HG02981 (cell line): ENCODE results near the gene TM9SF4.
"Not testable (repeated sequence)": the region's sequence is repeated elsewhere in the genome, so short reads cannot be mapped to it uniquely, and the experiment has no call there.

Experiments
- ATAC-seq: cut with Tn5 transposase; IDR thresholded peaks from one replicate; pipeline ENCODE4 v1.9.1; 2021; ENCODE audit warnings: mild to moderate bottlenecking, moderate library complexity; ENCODE audit not compliant: unreplicated experiment

The TM9SF4 gene

GRCh38 chr20:32186506-32186905 lies 77.0 kb downstream of the TM9SF4 start:
- no peak for ATAC-seq

GRCh38 chr20:32188376-32189122 lies 79.0 kb downstream of the TM9SF4 start:
- ATAC-seq = no peak

- no peak for ATAC-seq
Measured at GRCh38 chr20:32189123-32189410, 79.6 kb downstream of the TM9SF4 start.

- no peak for ATAC-seq
Measured at GRCh38 chr20:32189691-32190615, 80.4 kb downstream of the TM9SF4 start.

- no peak for ATAC-seq
Measured at GRCh38 chr20:32190616-32191415, 81.3 kb downstream of the TM9SF4 start.

- ATAC-seq = no peak
Measured at GRCh38 chr20:32191422-32191821, 81.9 kb downstream of the TM9SF4 start.

GRCh38 chr20:32191873-32192272 lies 82.4 kb downstream of the TM9SF4 start:
- no peak for ATAC-seq

- no peak for ATAC-seq
Measured at GRCh38 chr20:32192698-32193097, 83.2 kb downstream of the TM9SF4 start.

GRCh38 chr20:32193336-32193735 lies 83.8 kb downstream of the TM9SF4 start:
- not testable (repeated sequence) for ATAC-seq

GRCh38 chr20:32193996-32194395 lies 84.5 kb downstream of the TM9SF4 start:
- ATAC-seq = no peak

GRCh38 chr20:32195581-32195980 lies 86.1 kb downstream of the TM9SF4 start:
- no peak for ATAC-seq

GRCh38 chr20:32196613-32197012 lies 87.1 kb downstream of the TM9SF4 start:
- not testable (repeated sequence) for ATAC-seq

- not testable (repeated sequence) for ATAC-seq
Measured at GRCh38 chr20:32197136-32197535, 87.6 kb downstream of the TM9SF4 start.

GRCh38 chr20:32199006-32199405 lies 89.5 kb downstream of the TM9SF4 start:
- ATAC-seq = no peak

GRCh38 chr20:32201296-32201976 lies 91.9 kb downstream of the TM9SF4 start:
- ATAC-seq = no peak

- no peak for ATAC-seq
Measured at GRCh38 chr20:32201977-32202363, 92.5 kb downstream of the TM9SF4 start.

GRCh38 chr20:32203356-32204204 lies 94.1 kb downstream of the TM9SF4 start:
- no peak for ATAC-seq

- ATAC-seq = no peak
Measured at GRCh38 chr20:32204205-32205109, 94.9 kb downstream of the TM9SF4 start.
